Astrocyte (in vitro differentiated cells and primary cell): ENCODE measurements around the gene OR8B12. TPM values are rescaled to one million over a fixed set of nuclear protein-coding genes. Genes with fewer than 3 reads are reported as not detected.
A peak's percentile ranks its signal among the peaks of the same experiment; 100 is the strongest.

Experiments used
- DNase-seq: peaks from one replicate; pipeline ENCODE4 v3.0.0-alpha.2; 2010; ENCODE audit warnings: low read depth
- FAIRE-seq: peaks from 2 replicates; lab custom pipeline; 2011; peaks lifted over from hg19 to GRCh38; lab: Jason Lieb, UNC
- H2AFZ ChIP-seq: 2 replicates; pipeline ENCODE4 v1.6.0; 2012; ENCODE audit warnings: low read depth, low read length, inconsistent platforms
- H3K27ac ChIP-seq: 2 replicates; pipeline ENCODE4 v1.5.1; 2011; ENCODE audit warnings: low read depth, low read length, inconsistent platforms
- H3K27me3 ChIP-seq: 2 replicates; pipeline ENCODE4 v1.6.0; 2011; ENCODE audit warnings: low read length, inconsistent platforms; ENCODE audit not compliant: insufficient read depth
- H3K36me3 ChIP-seq: 2 replicates; pipeline ENCODE4 v1.5.1; 2011; ENCODE audit warnings: low read length, inconsistent platforms; ENCODE audit not compliant: insufficient read depth
- H3K4me1 ChIP-seq: 2 replicates; pipeline ENCODE4 v1.5.1; 2011; ENCODE audit warnings: low read length, inconsistent platforms; ENCODE audit not compliant: insufficient read depth
- H3K4me2 ChIP-seq: 2 replicates; pipeline ENCODE4 v1.6.0; 2012; ENCODE audit warnings: low read length, inconsistent platforms
- H3K4me3 ChIP-seq: 2 replicates; pipeline ENCODE4 v1.5.1; 2011; ENCODE audit warnings: low read depth, mild to moderate bottlenecking, low read length, inconsistent platforms; ENCODE audit not compliant: insufficient read depth
- H3K79me2 ChIP-seq: 2 replicates; pipeline ENCODE4 v1.6.0; 2012; ENCODE audit warnings: mild to moderate bottlenecking, low read length, inconsistent platforms; ENCODE audit not compliant: insufficient read depth
- H3K9ac ChIP-seq: 2 replicates; pipeline ENCODE4 v1.6.0; 2012; ENCODE audit warnings: mild to moderate bottlenecking, low read length, inconsistent platforms
- H3K9me3 ChIP-seq: 2 replicates; pipeline ENCODE4 v1.5.1; 2012; ENCODE audit warnings: low read depth, mild to moderate bottlenecking, low read length, inconsistent platforms; ENCODE audit not compliant: insufficient read depth
- H4K20me1 ChIP-seq: 2 replicates; pipeline ENCODE4 v1.6.0; 2012; ENCODE audit warnings: low read length, inconsistent platforms; ENCODE audit not compliant: insufficient read depth
- H3K27ac Mint-ChIP-seq: one replicate; pipeline ENCODE4 v1.8.0; 2021; ENCODE audit warnings: mild to moderate bottlenecking, mixed read lengths; ENCODE audit not compliant: unreplicated experiment
- H3K27me3 Mint-ChIP-seq: one replicate; pipeline ENCODE4 v1.8.0; 2021; ENCODE audit warnings: low read depth, mixed read lengths; ENCODE audit not compliant: unreplicated experiment
- H3K36me3 Mint-ChIP-seq: one replicate; pipeline ENCODE4 v1.8.0; 2021; ENCODE audit warnings: low read depth, mixed read lengths; ENCODE audit not compliant: unreplicated experiment
- H3K4me1 Mint-ChIP-seq: one replicate; pipeline ENCODE4 v1.8.0; 2021; ENCODE audit warnings: low read depth, mixed read lengths; ENCODE audit not compliant: unreplicated experiment
- H3K4me3 Mint-ChIP-seq: one replicate; pipeline ENCODE4 v1.8.0; 2021; ENCODE audit warnings: mild to moderate bottlenecking, moderate library complexity, mixed read lengths; ENCODE audit not compliant: unreplicated experiment
- H3K9me3 Mint-ChIP-seq: one replicate; pipeline ENCODE4 v1.8.0; 2021; ENCODE audit warnings: mild to moderate bottlenecking, mixed read lengths; ENCODE audit not compliant: unreplicated experiment
- EZH2 ChIP-seq: IDR thresholded peaks from 2 replicates; pipeline ENCODE4 v1.6.1; 2012; ENCODE audit warnings: mild to moderate bottlenecking, low read length, inconsistent platforms; ENCODE audit not compliant: insufficient read depth
- total RNA-seq: library from RNA; stranded (reverse); gene quantifications from 2 replicates; pipeline ENCODE4 v1.2.1, GENCODE V29; 2021
- TF ChIP-seq, protein P1 (sequence below): IDR thresholded peaks from 2 replicates; pipeline ENCODE4 v1.5.1; 2011; ENCODE audit warnings: low read depth, mild to moderate bottlenecking, inconsistent platforms, low read length, moderate library complexity; ENCODE audit not compliant: insufficient read depth

OR8B12 gene
- total RNA-seq, 1 donor from 2014 or later = not detected

DNA sequence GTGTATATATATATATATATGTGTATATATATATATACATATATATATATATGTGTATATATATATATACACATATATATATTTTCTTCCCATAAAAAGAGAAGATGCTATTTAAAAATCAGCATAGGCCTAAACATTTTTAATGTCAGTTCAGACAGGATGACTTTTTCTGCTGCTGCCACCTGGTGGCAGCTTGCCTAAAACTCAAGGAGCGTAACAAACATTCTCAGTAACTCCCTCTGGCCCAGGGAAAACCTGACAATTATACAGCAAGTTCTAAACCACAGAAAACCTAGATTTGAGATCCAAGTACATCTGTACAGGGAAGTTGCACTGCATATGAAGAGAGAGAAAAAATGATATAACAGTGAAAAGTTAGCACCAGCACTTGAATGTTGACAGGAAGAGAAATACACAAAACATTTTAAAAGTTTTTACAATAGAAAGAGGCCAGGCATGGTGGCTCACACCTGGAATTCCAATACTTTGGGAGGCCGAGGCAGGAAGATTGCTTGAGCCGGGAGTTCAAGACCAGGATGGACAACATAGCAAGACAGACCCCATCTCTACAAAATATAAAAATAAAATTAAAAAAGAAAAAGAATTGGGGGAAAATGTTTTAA is 42.9 kb upstream of the OR8B12 start:
- TF ChIP-seq, protein P1, sequence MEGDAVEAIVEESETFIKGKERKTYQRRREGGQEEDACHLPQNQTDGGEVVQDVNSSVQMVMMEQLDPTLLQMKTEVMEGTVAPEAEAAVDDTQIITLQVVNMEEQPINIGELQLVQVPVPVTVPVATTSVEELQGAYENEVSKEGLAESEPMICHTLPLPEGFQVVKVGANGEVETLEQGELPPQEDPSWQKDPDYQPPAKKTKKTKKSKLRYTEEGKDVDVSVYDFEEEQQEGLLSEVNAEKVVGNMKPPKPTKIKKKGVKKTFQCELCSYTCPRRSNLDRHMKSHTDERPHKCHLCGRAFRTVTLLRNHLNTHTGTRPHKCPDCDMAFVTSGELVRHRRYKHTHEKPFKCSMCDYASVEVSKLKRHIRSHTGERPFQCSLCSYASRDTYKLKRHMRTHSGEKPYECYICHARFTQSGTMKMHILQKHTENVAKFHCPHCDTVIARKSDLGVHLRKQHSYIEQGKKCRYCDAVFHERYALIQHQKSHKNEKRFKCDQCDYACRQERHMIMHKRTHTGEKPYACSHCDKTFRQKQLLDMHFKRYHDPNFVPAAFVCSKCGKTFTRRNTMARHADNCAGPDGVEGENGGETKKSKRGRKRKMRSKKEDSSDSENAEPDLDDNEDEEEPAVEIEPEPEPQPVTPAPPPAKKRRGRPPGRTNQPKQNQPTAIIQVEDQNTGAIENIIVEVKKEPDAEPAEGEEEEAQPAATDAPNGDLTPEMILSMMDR = peak; percentile 73
- no peak for TF ChIP-seq EZH2
- no peaks in the 10 kb centered on the region for H3K9me3 Mint-ChIP-seq
- Histone ChIP-seq H3K4me2 (no peak overlapping the region), H3K4me3 (no peak overlapping the region), H3K36me3 (no peaks in the 10 kb centered on the region), H3K9ac (no peak overlapping the region), H4K20me1 (no peaks in the 10 kb centered on the region), H3K27ac (no peak overlapping the region), H3K27me3 (no peaks in the 10 kb centered on the region), H2AFZ (no peak overlapping the region), H3K4me1 (no peaks in the 10 kb centered on the region), H3K9me3 (no peaks in the 10 kb centered on the region), H3K79me2 (no peaks in the 10 kb centered on the region)
- FAIRE-seq (no peak), DNase-seq (peak; percentile 16)
- no peak overlapping the region for H3K27ac Mint-ChIP-seq
- H3K36me3 Mint-ChIP-seq = no peaks in the 10 kb centered on the region
- no peak overlapping the region for H3K4me3 Mint-ChIP-seq
- H3K4me1 Mint-ChIP-seq = no peaks in the 10 kb centered on the region
- H3K27me3 Mint-ChIP-seq = peaks cover 8% of the 10 kb centered on the region

DNA sequence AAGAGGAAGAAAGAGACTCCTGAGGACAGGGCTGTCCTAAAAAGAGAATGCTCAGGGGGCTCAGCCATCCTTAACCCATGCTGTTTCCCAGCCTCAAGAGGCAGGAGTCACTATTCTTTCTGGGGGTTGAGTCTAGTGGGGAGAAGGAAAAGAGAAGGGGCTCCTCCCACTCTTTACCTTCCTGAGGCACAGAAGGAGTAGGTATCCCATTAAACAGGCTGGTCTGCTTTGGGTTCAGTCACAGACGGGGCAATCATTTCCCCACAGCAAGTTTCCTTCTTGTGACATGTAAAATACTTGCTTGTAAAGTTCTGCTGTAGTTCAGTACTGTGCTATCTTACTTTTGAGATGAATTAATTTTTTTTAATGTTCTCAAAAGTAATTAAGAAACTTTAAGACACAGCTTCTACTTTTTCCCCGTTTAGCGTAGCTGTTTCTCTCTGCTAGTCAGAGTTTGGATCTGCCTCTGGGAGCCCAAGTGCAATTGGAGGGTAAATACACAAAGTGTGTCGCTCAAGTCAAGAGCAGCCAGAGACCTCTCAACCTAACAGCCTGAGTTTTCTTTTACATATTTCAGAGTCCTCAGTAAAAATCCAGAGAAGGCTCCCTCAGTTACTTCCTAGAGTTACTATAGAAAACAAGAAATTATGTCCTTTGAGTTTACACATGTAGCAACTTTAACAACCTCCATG is 41.4 kb upstream of the OR8B12 start:
- FAIRE-seq = no peak
- no peak overlapping the region for H2AFZ ChIP-seq
- DNase-seq = no peak
- Mint-ChIP-seq H3K9me3 (no peaks in the 10 kb centered on the region), H3K4me3 (no peak overlapping the region), H3K36me3 (no peaks in the 10 kb centered on the region), H3K27ac (no peak overlapping the region), H3K27me3 (peaks cover 5% of the 10 kb centered on the region), H3K4me1 (no peaks in the 10 kb centered on the region)
- H3K9ac ChIP-seq = no peak overlapping the region
- no peaks in the 10 kb centered on the region for H3K27me3 ChIP-seq
- H3K79me2 ChIP-seq = no peaks in the 10 kb centered on the region
- H4K20me1 ChIP-seq = no peaks in the 10 kb centered on the region
- TF ChIP-seq, protein P1 = no peak
- no peak for TF ChIP-seq EZH2
- no peak overlapping the region for H3K4me3 ChIP-seq
- no peaks in the 10 kb centered on the region for H3K4me1 ChIP-seq
- H3K36me3 ChIP-seq = no peaks in the 10 kb centered on the region
- no peak overlapping the region for H3K27ac ChIP-seq
- no peak overlapping the region for H3K4me2 ChIP-seq
- H3K9me3 ChIP-seq = no peaks in the 10 kb centered on the region

DNA sequence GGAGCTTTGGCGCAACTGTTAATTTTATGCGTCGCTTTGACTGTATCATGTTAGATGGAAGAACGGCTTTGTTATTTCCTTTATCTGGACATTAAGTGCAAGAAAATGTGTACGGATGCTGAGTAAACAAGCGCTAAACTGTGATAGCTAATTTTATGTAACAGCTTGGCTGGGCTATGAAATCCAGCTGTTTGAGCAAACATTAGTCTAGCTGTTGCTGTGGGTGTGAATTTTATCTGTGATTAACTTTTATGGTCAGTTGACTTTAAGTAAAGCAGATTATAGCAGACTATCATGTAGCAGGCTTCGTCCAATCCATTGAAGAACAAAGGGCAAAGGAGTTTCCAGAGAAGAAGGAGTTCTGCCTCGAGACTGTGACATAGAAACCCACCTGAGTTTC is 40.3 kb upstream of the OR8B12 start:
- Histone ChIP-seq H3K27ac (no peak overlapping the region), H4K20me1 (no peaks in the 10 kb centered on the region), H3K4me3 (no peak overlapping the region), H3K36me3 (no peaks in the 10 kb centered on the region), H3K4me1 (no peaks in the 10 kb centered on the region), H3K4me2 (no peak overlapping the region), H3K27me3 (no peaks in the 10 kb centered on the region), H3K79me2 (no peaks in the 10 kb centered on the region), H2AFZ (no peak overlapping the region), H3K9me3 (no peaks in the 10 kb centered on the region), H3K9ac (no peak overlapping the region)
- FAIRE-seq (no peak), DNase-seq (no peak)
- H3K4me3 Mint-ChIP-seq = no peak overlapping the region
- H3K9me3 Mint-ChIP-seq = no peaks in the 10 kb centered on the region
- peaks cover 5% of the 10 kb centered on the region for H3K27me3 Mint-ChIP-seq
- no peaks in the 10 kb centered on the region for H3K4me1 Mint-ChIP-seq
- TF ChIP-seq, protein P1 = no peak
- TF ChIP-seq EZH2 = no peak
- no peak overlapping the region for H3K27ac Mint-ChIP-seq
- no peaks in the 10 kb centered on the region for H3K36me3 Mint-ChIP-seq
